Activated CD4-positive, alpha-beta T cell treated with anti-CD3 and anti-CD28 coated beads for 1 hour (primary cell): Measurements from ENCODE around the gene ZNF367.

Source experiments
- DNase-seq: peaks from one replicate; pipeline ENCODE4 v3.0.0-alpha.2; 2020

ZNF367 gene

DNA sequence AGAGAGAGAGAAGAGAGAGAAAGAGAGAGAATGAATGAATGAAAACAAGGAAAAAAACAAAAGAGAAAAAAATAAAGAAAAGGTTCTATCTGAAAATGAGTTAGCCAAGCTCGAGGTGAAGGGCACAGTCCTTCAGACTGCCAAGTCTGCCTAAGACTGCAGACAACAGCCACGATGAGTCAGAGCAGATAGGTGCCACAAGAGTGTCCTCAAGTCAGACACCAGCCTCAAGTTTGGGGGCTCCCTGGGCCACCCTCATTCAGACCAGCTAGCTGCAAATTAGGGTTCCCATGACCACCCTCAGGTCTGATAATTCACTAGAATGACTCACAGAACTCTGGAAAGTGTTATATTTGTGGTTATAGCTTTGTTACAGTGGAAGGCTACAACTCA, 17.9 kb upstream of the ZNF367 start:
- no peak for DNase-seq

DNA sequence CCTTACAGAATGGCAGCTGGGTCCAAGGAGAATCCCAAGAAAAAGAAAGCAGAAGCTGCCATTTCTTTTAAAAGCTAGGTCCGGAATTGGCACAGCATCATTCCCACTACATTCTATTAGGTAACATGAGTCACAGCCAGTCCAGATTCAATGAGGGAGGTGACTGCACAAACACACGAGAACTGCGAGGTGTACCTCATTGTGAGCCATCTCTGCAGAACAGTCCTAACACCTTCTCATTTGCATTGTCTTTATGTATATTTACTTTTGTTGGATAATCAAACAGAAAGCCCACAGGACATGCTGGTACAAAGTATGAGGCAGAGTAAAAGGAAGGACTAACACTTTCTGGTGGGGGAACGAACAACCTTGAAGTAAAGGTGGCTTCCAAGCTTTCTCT, 17.2 kb upstream of the ZNF367 start:
- no peak for DNase-seq

DNA sequence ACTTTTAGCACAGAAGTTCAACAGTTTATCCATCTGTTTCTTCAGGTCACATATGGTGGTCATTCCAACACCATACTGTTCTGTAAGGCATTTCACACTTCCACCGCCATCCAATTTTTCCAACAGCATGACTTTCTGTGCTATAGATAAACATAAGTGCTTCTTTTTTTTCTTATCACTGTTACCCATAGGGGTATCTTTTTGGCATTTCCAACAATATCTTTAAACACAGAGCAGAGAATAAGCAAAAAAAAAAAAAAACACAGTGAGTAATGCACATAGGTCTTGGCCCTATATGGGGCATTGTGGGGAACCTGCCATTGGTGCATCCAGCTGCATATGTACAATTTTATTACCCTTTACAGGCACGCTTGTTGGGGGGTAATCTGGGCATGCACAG, 12.2 kb upstream of the ZNF367 start:
- DNase-seq: no peak

DNA sequence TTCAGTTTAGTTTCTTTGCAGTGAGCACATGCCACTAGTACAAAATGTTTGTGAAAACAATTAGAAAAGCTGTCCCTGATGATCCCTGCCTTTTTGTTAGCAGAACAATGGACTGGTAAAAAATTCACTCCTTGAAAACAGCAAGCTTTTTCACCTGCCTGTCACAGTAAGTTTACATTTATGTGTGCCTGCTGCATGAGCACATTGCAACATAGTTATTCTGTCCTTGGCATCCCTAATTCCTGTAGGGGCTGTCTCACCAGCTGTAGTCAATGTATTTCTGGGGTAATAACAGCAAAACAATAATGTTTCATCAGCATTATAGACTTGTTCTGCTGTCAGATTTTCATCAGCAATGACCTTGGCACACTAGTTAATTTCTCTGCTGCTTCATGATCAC, 11.6 kb upstream of the ZNF367 start:
- no peak for DNase-seq

DNA sequence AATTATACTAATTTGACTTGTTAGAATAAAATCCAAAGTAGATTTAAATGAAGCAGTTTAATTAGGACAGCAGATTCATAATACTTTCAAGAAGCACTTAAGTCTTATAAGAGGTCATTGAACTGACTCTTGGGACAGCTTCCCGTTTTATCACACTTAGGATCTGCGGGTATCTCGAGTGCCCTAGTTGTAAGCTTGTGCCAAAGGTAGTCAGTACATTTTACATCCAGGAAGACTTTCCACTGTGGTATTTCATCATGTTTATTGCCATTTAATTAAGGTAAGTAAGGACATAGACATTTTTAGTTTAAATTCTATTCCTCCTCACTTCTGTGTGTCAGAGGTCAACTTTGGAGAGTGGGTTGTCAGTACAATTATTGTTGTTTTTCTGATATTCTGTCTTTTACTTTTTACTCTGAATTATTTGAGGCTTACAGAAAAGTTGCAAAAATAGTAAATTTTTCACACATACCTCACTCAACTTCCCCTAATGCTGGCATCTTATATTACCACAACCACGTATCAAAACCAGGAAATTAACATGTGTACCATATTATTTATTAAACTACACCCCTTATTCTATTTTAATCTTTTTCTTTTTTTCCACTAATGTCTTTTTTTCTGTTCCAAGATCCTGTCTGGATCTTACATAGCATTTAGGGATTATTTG, 7.5 kb upstream of the ZNF367 start:
- DNase-seq: no peak

DNA sequence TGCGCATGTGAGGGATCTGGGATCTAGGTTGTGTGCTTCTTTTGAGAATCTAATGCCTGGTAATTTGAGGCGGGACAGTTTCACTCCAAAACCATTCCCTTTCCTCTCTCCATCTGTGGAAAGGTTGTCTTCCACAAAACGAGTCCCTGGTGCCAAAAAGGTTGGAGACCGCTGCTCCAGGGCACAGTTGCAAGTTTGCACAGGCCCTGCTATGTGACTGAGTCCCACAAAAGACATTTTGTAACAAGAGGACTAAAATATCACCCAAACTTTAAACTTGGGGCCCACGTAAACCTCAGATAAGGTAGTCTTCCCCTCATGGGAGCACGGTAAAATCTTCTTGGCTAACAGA, 5.8 kb upstream of the ZNF367 start:
- DNase-seq: no peak

DNA sequence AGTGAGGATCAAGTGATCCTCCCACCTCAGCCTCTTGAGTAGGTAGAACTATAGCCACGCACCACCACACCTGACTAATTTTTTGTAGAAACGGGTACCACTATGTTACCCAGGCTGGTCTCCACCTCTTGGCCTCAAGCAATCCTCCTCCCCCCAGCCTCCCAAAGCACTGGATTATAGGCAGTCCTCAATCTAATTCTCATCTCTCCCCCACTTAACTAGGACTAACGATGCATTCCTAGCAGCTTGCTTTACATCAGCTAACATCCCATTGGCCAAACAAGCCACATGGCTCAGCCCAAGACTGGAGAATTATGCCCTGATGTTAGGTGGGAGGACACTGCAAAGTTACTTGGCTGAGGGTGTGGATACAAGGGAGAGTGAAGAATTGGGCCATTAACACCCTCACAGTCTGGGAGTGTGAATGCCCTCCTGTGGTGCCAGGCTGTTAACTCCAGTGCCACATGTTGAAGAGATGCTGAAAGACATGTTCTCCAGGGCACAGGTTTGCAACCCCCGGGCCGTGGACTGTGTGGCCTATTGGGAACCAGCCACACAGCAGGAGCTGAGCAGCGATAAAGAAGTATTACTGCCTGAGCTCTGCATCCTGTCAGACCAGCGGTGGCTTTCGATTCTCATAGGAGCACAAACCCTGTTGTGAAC, 5.3 kb upstream of the ZNF367 start:
- no peak for DNase-seq

DNA sequence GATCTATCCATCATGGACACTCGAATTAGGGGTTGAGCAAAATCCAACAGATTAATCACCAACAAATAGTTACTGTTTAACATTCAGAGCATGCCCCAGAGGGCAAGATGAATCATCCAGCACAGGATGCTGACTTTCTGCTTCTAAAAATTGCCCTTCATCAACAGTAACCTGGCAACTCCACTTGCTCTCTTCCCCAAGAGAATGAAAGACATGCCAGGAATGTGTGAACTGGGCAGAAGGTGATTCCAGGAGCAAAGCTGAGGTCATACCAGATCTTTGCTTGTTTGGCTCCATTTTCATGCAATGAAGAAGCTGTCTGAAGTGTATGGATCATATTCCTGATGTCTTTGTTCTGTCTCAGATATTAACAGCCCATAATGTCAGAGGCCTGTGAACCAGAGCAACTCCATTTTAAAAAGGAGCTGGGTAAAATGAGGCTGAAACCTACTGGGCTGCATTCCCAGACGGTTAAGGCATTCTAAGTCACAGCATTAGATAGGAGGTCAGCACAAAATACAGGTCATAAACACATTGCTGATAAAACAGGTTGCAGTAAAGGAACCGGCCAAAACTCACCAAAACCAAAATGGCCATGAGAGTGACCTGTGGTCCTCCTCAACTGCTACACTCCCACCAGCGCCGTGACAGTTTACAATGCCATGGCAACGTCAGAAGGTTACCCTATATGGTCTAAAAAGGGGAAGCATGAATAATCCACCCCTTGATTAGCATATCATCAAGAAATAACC, 2.5 kb upstream of the ZNF367 start:
- DNase-seq: no peak

DNA sequence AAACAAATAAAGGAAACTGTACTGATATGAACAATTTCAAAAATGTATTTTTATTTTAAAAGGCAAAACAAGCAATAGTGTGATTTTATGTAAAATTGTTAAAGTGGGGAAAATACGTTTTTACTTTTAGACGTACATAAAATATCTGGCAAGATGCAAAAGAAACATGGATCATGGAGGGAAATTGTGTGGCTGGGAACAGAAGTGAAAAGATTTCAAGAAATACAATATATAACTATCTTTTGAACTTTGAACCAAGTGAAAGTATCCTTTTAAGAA, 1.5 kb upstream of the ZNF367 start:
- DNase-seq: no peak

DNA sequence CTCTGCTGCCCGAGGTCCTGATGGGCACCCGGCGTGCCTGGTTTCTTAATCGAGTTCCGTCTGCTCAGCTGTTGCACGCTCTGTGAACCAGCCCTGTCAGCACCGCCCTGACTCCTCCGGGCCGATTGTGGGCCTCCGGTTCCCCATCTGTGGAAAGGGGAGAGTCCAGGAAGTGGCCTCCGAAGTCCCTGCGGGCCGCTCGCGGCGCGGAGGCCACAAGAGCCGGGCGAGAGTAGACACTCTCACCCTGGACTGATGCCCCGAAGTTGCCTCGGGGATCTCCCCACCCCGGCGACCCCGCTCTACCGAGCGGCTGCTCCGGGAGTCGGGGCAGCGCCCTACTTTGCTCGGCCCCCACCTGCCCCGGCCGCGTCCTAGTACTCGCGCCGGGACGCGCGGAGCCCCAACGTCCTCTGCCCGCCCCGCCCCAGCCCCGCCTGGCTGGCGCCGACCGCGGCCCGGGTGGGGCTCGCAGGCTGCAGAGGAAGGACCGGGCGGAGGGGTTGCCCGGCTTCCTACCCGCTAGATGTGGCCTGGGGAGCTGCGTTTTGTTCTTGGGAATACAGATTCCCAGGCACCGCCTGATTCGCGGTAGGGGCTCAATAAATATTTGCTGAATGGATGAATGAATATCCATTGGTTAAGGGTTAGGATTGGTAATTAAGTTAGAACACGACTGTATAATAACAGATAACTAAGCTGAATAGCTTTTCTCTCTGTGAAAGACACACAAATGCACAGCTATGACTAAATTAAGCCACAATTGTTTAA, 935 bp upstream of the ZNF367 start:
- peak; percentile 15 for DNase-seq

DNA sequence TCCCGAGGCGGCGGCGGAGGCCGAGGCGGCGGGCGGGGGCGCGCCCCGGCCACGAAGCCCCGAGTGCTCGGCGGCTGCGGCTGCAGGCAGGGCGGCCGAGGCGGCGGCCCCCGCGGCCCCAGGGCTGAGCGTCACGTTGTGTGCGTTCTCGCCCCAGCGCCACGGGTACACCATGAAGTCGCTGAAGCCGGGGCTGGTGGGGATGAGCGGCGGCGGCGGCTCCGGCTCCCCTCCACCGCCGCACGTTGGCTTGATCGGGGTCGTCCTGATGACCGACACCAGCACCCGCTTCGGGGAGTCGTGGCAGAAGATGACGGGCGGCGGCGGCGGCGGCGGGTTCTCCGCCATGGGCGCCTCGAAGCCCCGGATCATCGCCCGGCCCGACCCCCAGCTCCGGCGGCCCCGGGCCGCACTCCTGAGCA, 498 bp downstream of the ZNF367 start:
- no peak for DNase-seq

DNA sequence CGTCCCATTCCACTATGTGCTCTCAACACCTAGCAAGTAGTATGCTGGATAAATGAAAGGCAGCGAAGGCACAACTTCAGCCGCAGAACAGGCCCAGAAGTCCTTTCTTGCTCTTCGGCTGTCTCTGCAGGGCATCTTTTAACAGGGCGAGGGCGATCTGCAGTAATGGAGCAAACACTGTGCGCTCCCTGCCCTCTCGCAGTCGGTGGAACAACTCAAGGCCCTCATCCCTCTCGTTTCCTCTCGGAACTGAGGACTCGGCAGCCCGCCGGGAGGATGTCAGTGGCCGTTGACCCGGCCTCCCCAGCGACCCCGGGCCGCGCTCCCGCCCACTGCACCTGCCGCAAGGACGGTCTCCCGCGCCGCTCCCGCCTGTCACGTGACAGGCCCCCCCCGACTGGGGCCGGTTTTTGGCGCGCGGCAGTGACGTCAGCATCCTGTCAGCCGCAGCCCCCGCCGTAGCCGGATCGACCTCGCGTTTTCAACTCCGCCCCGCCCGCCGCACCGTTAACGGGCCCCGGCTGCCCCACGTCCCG, 1.1 kb downstream of the ZNF367 start:
- peak; percentile 89 for DNase-seq

DNA sequence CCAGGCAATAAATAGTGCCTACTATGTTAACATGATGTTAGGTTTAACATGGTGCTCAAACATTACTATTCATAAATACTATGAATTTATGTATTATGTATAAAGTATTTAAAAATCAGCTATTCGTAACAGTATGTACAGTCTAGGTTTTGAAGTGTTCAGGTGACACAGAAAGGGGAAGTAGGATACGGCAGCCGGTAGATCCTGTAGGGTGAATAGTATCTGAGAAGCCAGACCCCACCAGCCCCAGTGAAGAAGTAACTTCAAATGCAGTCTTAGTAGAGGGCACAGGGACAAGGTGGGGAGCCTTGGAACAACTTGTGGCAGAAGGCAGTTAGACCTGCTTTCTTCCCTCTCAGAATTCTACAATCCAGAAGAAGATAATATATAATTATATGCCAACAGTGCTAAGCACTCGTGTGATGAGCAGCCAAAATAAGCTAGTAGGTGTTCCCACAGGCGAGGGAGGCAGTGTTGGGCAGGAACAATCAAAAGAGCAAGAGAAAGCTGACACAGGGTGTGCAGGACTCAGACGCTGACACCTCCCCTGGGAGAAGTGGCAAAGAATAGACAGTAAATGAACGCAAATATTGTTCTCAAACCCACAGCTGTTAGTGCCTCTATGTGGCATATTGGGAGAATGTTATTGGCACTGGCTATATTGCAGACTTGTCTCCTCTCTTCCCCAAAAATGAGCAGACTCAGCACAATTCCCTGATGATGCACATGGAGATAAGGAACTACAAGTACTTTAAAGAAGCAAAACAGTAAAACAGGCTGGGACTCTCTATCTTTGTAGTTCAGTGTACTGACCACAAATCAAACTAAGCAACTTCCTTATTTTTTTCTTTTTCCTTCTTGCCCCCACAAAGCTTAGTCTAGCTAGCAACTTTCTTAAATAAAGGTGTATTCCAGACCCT, 4.6 kb downstream of the ZNF367 start:
- DNase-seq: no peak

DNA sequence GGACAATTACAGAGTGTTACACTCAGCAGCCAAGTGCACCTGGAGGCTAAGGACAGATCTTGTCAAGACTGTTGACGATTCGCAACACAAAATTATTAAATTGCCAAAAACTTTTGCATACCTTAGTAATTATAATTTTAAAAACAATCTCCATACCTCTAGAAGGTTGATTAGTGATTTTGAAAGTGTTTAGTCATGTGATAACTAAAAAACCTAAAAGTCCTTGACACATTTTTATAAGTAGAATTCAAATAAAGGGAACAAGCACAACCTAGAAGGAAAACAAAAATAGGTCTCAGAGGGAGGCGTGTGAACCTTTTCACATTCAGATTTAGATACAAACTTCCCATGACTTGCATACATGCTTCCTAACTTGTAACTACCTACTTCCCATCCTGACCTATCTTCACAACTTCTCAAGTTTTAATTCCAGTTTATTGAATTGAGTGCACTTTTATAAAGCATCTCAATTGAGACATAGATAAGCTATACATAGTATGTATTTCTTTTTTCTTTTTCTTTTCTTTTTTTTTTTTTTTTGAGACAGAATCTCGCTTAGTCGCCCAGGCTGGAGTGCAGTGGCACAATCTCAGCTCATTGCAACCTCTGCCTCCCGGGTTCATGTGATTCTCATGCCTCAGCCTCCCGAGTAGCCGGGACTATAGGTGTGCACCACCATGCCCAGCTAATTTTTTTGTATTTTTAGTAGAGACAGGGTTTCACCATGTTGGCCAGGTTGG, 5.8 kb downstream of the ZNF367 start:
- DNase-seq: no peak

DNA sequence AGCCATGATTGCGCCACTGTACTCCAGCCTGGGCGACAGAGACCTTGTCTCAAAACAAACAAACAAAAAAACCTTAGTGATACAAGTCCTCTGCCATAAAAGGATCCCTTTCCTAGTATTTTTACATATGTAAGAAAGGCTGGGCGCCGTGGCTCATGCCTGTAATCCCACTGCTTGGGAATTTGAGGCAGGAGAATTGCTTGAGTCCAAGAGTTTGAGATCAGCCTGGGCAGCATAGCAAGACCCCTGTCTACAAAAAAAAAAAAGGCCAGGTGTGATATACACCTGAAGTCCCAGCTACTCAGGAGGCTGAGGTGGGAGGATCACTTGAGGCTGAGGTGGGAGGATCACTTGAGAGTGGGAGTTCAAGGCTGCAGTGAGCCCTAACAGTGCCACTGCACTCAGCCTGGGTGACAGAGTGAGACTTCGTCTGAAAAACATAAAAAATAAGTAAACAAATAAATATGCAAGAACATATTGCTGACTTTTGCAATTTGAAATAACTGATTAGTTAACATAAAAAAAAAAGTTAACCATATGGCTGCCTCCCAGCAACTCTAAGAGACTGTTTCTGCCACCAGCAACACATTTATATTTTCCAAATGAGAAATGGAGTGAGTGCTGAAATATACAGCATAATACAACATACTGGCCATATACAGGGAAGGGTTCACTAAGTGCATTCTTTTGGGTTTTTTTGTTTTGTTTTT, 6.9 kb downstream of the ZNF367 start:
- no peak for DNase-seq

DNA sequence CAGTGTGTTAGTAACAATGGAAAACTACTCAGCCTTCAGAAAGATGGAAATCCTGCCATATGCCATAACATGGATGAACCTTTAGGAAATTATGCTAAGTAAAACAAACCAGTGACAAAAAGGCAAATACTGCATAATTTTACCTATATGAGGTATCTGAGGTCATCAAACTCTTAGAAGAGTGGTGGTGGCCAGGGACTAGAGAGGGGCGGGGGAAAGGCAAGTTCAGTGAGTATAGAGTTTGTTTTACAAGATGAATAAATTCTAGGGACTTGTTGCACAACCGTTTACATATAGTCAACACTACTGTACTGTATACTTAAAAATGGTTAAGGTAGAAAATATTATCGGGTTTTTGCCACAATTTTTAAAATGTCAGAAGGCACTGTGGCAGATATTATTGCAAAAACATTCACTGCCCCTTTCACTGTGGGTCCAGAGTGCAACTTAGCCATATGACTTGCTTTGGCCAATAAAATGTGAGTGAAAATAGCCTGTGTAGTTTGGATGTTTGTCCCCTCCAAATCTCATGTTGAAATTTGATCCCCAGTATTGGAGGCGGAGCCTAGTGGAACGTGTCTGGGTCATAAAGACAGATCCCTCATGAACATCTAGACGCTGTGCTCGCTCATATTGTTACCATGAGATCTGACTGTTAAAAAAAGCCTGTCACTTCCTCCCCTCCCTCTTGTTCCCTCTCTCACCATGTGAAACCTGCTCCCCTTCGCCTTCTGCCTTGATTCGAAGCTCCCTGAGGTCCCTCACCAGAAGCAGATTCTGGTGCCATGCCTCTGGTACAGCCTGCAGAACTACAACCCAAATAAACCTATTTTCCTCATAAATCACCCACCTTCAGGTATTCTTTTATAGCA, 9.5 kb downstream of the ZNF367 start:
- DNase-seq: no peak

DNA sequence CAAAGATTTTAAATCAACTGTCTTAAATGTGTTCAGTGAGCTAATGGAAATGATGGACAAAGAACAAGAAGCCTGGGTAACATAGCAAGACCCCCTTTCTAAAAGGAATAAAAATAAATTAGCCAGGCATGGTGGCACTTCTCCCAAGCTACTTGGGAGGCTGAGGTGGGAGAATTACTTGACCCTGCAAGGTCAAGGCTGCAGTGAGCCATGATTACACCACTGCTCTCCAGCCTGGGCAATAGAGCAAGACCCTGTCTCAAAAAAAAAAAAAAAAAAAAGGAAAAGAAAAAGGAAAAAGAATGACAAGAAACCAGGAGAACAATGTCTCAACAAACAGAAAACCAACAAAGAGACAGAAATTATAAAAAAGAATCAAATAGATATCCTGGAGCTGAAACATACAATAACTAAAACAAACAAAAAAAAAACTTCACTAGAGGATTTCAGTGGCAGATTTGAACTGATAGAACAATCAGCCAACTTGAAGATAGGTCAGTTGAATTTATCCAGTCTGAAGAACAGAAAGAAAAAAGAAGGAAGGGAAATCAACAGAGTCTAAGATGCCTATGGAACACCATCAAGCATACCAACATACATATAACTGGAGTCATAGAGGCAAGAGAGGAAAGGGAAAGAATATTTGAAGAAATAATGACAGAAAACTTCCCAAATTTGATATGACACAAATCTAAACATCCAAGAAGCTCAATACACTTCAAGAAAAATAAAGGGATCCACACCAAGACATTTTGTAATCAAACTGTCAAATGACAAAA, 17.8 kb downstream of the ZNF367 start:
- no peak for DNase-seq

DNA sequence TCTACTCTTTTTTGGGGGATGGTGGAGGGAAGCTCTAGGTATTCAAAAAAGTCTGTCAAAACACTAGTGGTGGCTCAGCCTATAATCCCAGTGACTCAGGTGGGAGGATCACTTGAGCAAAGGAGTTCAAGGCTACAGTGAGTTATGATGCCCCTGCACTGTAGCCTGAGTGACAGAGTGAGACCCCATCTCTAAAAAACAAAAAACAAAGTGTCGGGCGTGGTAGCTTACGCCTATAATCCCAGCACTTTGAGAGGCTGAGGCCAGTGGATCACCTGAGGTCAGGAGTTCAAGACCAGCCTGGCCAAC, 18.9 kb downstream of the ZNF367 start:
- no peak for DNase-seq

DNA sequence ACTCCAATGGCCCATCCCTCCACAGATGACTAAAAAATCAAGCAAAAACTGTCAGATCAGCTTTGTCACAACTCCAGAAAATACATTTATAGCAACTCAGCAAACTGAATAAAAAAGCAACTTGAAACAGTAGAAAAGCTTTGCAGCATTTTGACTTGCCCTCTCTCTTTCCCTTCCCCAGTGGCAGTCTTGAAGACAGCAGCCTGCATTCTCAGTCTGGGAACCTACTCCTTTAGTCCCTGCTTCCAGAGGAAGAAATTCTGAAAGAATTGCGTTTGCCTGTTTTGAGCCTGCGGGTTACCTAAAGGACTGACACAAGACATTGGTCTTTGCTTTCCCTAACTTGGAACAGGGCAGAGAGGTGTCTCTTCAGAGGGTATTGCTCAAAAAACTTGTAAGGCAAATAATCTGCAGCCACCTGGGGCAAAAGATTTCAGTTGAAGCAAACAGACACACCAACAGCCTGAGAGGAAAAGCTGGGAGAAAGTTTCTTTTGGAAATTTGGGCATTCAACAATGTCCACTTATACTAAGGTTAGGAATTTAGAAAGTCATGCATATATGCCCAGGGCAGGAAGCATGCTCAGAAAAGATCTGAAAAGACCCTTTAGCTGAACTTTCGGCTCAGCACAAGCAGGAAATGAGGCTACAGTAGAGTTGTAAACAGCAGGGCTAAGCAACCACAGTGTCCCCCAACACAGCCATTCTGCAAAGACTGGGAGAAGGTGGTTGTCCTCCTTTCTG, 19.4 kb downstream of the ZNF367 start:
- no peak for DNase-seq
